Glutamatergic neuron (in vitro differentiated cells): ENCODE results near the gene C14orf180. TPM values are rescaled to one million over a fixed set of nuclear protein-coding genes. Genes with fewer than 3 reads are reported as not detected.

Experiments
- DNase-seq: peaks from one replicate; pipeline ENCODE4 v3.0.0; 2022
- H3K27ac Mint-ChIP-seq: one replicate; pipeline ENCODE4 v1.8.0; 2020; ENCODE audit warnings: mild to moderate bottlenecking, mixed read lengths, inconsistent platforms; ENCODE audit not compliant: unreplicated experiment
- H3K27me3 Mint-ChIP-seq: one replicate; pipeline ENCODE4 v1.8.0; 2020; ENCODE audit warnings: mild to moderate bottlenecking, moderate library complexity, mixed read lengths, inconsistent platforms; ENCODE audit not compliant: unreplicated experiment
- H3K36me3 Mint-ChIP-seq: one replicate; pipeline ENCODE4 v1.8.0; 2020; ENCODE audit warnings: mild to moderate bottlenecking, mixed read lengths, inconsistent platforms; ENCODE audit not compliant: unreplicated experiment
- H3K4me1 Mint-ChIP-seq: one replicate; pipeline ENCODE4 v1.8.0; 2020; ENCODE audit warnings: mild to moderate bottlenecking, low read depth, mixed read lengths, inconsistent platforms; ENCODE audit not compliant: unreplicated experiment
- H3K4me3 Mint-ChIP-seq: one replicate; pipeline ENCODE4 v1.8.0; 2020; ENCODE audit warnings: mild to moderate bottlenecking, mixed read lengths, inconsistent platforms; ENCODE audit not compliant: unreplicated experiment
- H3K9me3 Mint-ChIP-seq: one replicate; pipeline ENCODE4 v1.8.0; 2020; ENCODE audit warnings: mild to moderate bottlenecking, moderate library complexity, mixed read lengths, inconsistent platforms; ENCODE audit not compliant: unreplicated experiment
- total RNA-seq: library from RNA; stranded (reverse); fragmentation: NEBNext Ultra II Directional; extraction: Animal tissue kit (Norgen Biotek cat#: 25700); gene quantifications from one replicate; pipeline ENCODE4 v1.2.1, GENCODE V29; 2021; ENCODE audit not compliant: unreplicated experiment
- TF ChIP-seq, protein P1 (sequence below): fragments of 200-600 bp; sonication (generic); IDR thresholded peaks from one replicate; pipeline ENCODE4 v1.5.0; 2021; ENCODE audit not compliant: partially characterized antibody, unreplicated experiment

C14orf180 gene
- total RNA-seq, 1 donor from 2014 or later = not detected

DNA sequence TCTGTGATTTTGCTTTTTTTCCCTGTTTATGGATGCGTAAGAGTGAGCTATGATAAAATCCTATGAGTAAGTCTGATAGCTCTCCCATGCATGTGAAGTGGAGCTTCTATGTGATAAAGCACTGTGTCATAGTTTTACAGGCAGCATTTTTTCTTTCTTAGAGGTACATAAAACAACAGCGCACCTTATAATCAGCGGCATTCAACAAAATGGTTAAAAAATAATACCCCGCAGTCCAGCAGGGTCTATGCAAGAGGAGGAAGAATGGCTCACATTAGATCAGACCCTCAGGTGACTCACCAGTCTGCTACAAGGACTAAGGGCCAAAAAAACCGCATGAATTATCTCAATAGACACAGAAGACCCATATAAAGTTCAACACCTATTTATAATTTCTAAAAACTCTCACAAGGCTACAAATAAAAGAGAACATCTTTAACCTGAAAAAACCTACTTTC lies 58.0 kb downstream of the C14orf180 start:
- TF ChIP-seq, protein P1, sequence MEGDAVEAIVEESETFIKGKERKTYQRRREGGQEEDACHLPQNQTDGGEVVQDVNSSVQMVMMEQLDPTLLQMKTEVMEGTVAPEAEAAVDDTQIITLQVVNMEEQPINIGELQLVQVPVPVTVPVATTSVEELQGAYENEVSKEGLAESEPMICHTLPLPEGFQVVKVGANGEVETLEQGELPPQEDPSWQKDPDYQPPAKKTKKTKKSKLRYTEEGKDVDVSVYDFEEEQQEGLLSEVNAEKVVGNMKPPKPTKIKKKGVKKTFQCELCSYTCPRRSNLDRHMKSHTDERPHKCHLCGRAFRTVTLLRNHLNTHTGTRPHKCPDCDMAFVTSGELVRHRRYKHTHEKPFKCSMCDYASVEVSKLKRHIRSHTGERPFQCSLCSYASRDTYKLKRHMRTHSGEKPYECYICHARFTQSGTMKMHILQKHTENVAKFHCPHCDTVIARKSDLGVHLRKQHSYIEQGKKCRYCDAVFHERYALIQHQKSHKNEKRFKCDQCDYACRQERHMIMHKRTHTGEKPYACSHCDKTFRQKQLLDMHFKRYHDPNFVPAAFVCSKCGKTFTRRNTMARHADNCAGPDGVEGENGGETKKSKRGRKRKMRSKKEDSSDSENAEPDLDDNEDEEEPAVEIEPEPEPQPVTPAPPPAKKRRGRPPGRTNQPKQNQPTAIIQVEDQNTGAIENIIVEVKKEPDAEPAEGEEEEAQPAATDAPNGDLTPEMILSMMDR = no peak
- DNase-seq = no peak
- Mint-ChIP-seq H3K4me3 (no peak overlapping the region), H3K4me1 (peaks cover 2% of the 10 kb centered on the region), H3K27me3 (peaks cover 2% of the 10 kb centered on the region), H3K27ac (no peak overlapping the region), H3K36me3 (peaks cover 3% of the 10 kb centered on the region), H3K9me3 (peaks cover 5% of the 10 kb centered on the region)

DNA sequence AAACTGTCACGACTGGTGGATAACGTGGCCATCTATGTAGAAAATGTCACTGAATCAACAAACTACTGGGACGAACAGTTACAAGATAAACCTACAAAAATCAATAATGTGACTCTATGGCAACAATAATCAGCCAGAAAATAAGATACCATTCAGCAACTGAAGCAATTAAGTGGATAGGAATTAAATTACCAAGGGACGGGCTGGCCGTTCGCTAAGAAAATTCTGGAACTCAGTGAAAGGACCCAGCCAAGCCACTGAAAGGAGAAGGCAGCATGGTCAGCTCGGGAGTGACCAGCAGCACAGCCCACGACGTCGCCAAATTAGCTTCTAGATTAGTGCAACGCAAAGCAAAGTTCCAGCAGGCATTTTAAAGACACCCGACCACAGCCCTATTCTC lies 58.6 kb downstream of the C14orf180 start:
- Mint-ChIP-seq H3K4me1 (peaks cover 2% of the 10 kb centered on the region), H3K27ac (no peak overlapping the region), H3K9me3 (peaks cover 5% of the 10 kb centered on the region), H3K27me3 (peaks cover 2% of the 10 kb centered on the region), H3K4me3 (no peak overlapping the region), H3K36me3 (peaks cover 3% of the 10 kb centered on the region)
- no peak for DNase-seq
- TF ChIP-seq, protein P1 = no peak

DNA sequence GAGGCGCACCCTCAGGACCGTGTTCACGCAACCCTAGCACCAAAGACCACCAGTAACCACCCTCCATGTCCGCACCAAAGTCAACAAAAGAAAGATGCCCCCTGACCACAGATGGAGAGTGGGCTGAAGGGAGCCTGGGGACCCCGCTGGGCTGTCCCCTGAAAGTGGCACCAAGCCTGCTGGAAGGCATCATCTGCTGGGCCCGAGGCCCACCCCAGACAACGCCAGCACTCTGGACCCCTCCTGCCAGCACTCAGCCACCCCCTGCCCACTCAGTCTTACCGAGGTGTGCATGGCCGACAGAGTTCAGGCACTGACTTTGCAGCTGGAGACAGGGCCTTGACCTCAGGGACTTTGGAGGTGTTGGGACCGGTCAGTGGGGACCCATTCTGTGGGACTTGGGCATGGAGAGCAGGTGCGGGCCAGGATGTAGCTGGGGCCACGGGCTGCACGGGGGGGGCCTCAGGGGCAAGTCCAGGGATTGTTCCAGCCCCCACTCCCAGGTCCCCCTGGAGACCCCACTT lies 59.4 kb downstream of the C14orf180 start:
- peaks cover 5% of the 10 kb centered on the region for H3K9me3 Mint-ChIP-seq
- DNase-seq = no peak
- no peak overlapping the region for H3K27ac Mint-ChIP-seq
- TF ChIP-seq, protein P1 = no peak
- peaks cover 2% of the 10 kb centered on the region for H3K27me3 Mint-ChIP-seq
- peaks cover 3% of the 10 kb centered on the region for H3K36me3 Mint-ChIP-seq
- H3K4me3 Mint-ChIP-seq = no peak overlapping the region
- H3K4me1 Mint-ChIP-seq = peaks cover 2% of the 10 kb centered on the region

DNA sequence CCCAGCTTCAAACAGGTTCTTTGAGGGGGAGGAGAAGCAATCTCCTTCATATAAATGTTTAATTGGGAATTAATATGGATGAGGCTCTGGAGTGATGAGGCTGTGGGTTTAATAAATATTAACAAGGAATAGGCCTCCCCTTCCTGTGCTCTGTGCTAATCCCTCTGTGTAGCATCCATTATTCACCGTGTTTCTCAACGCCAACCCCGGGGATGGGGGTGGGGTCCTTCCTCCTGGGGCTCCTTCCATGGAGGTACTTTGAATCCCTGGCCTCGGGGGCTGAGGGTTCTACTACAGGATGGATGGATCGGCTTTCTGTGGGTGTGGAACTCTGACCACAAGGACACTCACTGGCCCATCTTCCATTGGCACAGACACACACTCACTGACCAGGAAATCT lies 59.9 kb downstream of the C14orf180 start:
- H3K4me3 Mint-ChIP-seq = no peak overlapping the region
- H3K36me3 Mint-ChIP-seq = peaks cover 3% of the 10 kb centered on the region
- no peak overlapping the region for H3K27ac Mint-ChIP-seq
- TF ChIP-seq, protein P1 = no peak
- peaks cover 2% of the 10 kb centered on the region for H3K27me3 Mint-ChIP-seq
- DNase-seq = no peak
- peaks cover 2% of the 10 kb centered on the region for H3K4me1 Mint-ChIP-seq
- peaks cover 5% of the 10 kb centered on the region for H3K9me3 Mint-ChIP-seq

Other genes with a start within 250 kb of the C14orf180 start
- gene TMEM179, start 25.0 kb downstream of the C14orf180 start, total RNA-seq = 28.8 TPM
- 11.8 TPM for gene INF2, start 109.9 kb downstream of the C14orf180 start, total RNA-seq
- 45.1 TPM for gene ADSS1, start 144.5 kb downstream of the C14orf180 start, total RNA-seq
- 30.5 TPM for gene SIVA1, start 173.4 kb downstream of the C14orf180 start, total RNA-seq
- gene AKT1, start 216.0 kb downstream of the C14orf180 start, total RNA-seq = 300 TPM
- gene ZBTB42, start 221.3 kb downstream of the C14orf180 start, total RNA-seq = 6.0 TPM